SKM-1 (cell line): ENCODE results near the gene AMELX.
A peak's percentile ranks its signal among the peaks of the same experiment; 100 is the strongest.

ENCODE experiments used
- DNase-seq: peaks from one replicate; lab custom pipeline; 2025; ENCODE audit not compliant: unreplicated experiment; lab: John Stamatoyannopoulos, UW

AMELX gene

DNA sequence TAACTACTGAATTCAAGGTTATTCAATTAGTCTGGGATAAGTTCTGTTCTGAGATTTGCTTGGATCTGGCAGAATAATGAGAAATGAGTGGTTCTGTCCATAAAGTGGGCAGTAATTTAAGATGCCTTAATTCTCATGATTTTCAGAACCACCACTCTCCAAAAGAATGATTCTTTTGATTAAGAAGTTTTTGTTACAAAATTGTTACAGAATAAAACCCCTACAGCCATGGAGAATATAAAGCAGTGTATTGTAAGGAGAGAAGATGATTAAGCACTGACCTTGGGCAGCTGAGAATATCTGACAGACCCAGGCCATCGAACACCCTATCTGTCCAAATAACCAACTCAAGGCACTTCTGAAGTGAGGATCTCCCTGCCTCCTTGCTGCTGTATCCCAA lies 12.4 kb downstream of the AMELX start:
- no peak for DNase-seq

DNA sequence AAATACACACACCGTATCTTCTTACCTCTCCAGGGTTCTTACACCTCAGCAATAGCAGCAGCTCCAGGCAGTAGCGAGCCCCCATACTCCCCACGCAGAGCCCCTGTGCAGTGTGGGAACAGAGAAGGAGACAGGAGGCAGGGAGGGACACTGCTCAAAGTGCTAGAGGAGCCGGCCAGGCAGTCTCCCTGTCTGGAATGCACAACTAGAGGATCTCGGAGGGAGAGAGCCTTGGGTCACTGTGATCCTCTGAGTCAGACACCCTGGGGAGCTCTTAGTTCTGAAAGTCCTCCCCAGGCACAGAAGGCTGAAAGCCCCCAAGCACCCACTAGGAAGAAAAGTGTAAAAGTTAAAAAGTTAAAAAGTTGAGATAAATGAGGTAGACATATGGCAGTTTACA lies 16.0 kb downstream of the AMELX start:
- no peak for DNase-seq

DNA sequence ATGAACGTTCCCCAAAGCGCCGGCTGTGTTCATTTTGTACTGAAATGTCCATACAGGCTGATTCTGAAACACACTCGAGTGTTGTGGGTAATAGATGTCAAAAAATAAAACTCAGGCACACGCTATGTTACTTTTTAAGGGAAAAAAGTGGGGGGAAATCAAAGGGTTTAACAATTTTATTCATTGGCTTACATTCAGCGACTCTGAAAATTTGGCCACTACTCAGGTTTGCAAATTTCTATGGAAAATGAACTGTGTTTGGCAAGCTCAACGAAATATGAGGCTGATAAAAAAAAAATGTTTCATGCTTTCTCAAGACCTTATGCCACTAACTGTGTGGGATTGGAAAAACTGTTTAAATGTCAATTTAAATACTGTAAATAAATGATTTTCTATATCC lies 18.5 kb downstream of the AMELX start:
- DNase-seq = no peak

DNA sequence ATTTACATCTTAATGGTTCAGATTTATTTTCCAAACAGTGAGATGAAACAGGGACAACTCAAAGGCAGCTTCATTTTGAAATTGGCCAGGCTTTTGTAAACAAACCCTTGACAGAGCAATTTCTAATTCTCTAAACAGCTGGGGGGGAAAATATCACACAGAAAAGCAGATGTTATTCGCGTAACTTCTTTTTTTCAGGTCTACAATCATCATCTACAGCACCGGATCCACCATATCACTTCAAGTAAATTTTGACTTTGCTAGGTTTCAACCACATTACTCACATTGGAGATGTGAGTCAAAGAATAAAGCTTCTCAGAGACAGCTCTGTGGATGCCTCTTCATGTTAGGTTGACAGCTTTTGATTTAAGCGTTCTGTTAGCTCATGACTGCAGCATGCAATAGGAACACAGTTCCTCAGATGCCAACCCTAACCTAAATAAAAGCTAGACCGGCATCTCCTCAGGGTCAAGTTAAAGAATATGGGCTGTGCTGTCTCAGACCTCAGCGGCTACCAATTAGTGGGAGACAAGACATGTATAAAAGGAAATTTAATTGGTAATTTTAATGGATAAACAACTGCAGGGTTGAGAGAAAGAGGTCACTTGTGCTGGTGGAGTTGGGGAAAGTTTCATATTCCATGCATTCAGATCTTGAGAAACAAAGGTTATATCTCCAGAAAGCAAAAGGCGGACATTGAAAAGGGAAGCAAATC lies 26.8 kb downstream of the AMELX start:
- DNase-seq = no peak

DNA sequence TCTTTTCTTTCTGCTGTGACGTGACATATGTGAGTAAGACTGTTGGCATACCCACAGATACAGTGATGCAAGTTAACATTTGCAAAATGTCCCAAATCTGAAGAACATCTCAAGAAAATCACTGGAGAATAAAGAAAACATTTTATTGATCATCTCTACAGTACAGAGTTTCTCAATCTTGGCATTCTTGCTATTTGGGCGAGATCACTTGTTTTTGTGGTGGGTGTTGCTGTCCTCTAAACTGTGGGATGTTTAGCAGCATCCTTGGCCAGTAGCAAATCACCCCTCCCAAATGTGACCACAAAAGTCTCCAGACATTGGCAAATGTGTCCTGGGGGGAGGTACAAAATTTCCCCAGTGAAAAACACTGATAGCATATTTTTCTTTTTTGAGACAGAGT lies 28.8 kb downstream of the AMELX start:
- no peak for DNase-seq

DNA sequence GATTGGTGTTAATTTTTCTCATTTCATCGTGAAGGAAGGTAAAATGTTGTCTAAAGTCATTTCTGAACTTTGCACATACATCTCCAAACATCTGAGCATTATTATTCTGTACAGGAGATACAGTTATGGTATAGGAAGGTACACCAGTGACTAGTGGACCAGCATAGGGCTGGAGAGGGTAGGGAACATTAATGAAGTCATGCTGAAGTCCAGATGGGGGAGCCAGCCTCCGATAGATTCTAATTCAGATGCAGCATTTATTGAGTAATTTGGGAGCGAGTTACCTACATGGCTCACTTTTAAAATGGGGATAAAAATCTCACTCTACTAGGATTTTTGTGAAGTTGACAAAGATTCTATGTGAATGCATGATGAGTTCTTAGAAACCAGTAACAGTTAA lies 34.9 kb downstream of the AMELX start:
- no peak for DNase-seq

DNA sequence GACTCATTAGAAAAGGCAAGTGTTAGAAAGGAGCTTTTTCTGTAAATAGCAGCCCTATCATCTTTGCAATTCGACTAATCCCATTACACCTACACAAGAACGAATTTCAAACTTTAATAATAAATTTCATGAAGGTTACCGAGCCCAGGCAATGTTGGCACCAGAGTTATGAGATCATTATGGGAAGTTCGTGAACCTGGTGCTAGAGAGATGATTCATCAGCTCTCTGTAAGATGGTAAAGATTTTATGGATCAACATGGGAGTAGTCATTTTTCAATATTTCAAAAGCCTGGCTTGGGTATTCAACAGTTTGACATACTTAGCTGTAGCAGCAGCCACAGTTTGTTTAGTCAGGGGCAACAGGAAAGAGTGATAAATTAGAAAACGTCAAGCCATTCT lies 35.8 kb downstream of the AMELX start:
- no peak for DNase-seq

DNA sequence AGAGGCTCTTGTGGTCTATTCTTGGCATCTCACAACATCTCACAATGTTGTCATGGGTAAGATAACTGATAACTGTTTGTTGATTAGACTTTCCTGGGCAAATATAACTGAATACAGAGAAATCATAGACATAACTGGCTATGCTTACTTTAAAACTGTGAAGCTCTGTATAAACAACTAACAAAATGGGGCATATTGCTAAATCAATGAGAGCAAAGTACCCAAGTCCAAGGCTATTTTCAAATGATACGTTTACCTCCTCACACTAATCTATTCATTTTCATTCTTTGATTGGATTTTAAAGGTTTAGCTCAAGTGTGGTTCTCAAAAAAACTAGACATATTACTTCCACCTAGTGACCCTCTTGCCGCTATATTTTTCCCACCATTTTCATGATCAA lies 38.6 kb downstream of the AMELX start:
- no peak for DNase-seq

DNA sequence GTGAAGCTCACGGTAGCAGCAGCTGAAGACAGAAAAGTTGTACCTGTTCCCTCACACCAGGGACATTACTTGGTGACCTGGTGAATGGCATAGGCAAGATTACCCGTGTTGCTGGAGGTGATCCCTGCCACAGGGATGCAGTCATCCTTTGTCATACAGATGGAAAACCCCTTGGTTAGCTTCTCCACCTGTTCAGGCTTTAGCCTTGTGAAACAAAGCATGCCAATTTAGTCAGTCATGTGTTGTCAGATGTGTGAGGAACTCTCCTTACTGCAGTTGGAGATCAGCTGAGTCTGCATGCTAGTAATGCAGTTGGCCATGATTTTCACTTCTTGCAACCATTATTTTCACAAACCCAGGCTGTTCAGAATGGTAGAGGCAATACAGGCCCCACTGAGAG lies 41.0 kb downstream of the AMELX start:
- no peak for DNase-seq

DNA sequence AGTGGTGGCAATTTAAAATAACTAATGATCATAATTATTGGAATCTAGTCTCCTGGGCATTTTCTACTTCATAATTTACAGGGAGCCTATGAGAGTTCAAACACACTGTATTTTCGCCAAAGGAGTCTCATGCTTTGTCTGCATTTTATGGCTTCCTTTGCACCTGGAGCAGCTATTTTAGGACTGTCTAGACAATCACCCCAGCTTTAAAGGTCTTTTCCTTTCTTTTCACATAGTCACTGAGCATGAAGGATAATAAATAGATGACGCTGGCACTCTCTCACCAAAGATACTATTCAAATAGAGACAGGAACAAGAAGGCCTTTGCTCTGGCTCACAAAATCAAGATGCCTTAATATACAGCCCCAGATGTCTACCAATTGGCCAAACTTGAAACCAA lies 43.0 kb downstream of the AMELX start:
- no peak for DNase-seq

DNA sequence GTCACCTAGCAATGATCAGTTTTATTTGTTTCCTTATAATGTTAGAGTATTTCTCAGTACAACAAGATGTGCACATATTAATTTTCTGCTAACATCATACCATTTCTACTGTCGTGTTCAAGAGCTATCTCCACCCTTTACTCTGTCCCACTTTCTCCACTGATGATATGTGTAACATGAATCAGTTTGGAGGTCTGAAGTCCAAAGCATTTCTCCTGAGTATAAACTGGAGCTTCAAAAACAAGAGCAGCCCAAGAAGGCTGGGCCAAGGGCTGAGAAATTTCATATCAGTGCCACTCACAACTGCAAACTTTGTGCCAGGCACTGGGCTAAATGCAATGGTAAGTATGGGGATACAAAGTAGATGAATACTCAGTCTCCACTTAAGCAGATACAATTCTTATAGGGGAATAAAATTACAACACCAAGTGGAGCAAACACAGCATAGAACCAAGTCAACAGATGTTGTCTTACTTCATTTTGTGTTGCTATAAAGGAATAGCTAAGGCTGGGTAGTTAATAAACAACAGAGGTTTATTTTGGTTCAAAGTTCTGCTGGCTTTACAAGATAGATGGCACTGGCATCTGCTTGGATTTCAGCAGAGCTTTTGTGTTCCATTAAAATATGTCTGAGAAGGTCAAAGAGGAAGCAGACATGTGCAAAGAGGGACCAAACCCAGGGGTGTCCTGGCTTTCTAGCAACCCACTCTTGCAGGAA lies 44.2 kb downstream of the AMELX start:
- DNase-seq = no peak

DNA sequence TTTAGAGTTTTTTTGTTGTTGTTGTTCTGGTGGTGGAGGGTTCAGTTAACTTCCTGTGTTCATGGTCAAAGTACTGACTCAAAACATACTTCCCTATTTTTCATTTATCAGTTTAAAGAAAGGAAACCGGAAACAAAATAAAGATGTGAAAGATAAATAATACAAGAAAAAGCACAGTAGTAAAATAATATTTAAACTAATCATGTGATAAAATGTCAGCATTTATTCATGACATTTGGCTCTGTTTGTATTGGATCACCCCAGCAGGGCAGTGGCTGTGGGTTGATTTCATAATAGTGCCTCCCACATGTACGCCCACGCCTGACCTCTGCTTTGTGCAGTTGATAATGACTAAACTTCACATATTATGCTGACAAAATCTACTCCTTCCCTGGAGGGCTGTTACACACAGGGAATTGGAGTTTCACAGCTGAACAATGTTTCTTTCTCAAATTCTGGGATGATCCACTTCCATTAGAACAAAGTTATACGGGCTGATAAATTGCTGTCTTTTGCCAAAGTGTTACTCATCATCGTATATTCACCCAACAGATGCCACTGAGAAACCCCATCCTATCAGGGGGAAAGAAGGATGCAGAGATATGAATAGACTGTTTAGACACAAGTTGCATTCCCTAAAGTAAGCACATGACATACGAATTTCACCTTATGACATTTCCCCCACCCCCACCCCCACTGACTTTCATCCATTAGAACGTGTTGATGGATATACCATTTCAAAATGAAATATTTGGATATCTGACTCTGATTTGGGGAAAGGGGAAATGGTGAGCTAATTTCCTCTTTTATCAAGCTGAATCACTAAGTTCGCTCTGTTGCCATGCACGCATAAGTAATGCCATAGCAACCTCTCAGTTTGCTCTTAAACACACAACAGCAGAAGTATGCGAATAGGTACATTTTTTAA lies 48.3 kb downstream of the AMELX start:
- peak; percentile 46 for DNase-seq

DNA sequence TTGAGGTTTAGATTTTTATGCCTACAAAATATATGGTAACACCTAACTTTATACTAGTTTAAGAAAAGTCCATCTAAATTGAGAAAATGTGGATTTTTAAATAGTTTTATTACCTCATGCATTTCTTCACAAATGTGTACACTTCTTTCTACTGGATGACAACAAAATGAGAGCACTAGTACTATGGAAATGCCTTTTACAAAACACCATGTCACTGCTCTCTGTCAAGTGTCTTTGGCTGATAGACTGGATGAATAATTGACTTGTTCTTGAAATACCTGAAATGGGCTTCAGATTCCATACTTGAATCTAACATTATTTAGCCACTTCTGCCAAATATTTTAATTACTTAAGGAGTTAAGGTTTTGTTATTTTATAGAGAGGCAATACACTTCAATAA lies 49.5 kb downstream of the AMELX start:
- no peak for DNase-seq

DNA sequence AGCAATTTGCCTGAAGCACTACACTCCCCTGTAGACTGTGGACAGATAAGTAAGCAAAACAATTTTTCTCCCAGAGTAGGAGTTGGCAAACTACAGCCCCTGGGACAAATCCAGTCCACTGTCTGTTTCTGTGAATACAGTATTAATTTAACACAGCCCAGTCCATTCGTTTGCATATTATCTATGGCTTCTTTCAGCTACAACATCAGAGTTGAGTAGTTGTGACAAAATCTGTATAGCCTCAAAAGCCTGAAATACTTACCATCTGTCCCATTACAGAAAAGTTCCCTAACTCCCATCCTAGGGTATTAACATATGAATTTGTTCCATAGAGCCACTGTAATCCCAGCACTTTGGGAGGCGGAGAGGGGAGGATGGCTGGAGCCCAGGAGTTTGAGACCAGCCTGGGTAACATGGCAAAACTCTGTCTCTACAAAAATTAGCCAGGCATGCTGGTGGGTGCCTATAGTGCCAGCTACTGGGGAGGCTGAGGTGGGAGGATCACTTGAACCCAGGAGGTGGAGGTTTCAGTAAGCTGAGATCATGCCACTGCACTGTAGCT lies 53.0 kb downstream of the AMELX start:
- DNase-seq = no peak

DNA sequence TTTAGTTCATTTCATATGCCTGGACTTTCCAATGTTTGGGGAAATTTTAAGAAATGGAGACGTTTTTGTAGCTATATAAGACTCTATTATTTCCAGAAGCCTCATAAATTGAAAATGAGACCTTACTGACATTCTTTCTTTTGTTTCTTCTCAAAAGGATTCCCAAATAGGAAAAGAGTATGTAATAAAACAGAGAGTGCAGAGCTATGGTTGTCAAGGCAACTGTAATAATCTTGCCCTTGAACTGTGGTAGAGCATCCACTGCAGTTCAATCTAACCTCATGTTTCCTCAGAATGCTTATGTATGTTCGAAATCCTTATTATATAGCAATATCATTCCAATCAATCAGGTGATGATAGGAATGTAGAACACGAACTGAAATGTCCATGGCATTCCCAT lies 54.1 kb downstream of the AMELX start:
- DNase-seq = no peak

DNA sequence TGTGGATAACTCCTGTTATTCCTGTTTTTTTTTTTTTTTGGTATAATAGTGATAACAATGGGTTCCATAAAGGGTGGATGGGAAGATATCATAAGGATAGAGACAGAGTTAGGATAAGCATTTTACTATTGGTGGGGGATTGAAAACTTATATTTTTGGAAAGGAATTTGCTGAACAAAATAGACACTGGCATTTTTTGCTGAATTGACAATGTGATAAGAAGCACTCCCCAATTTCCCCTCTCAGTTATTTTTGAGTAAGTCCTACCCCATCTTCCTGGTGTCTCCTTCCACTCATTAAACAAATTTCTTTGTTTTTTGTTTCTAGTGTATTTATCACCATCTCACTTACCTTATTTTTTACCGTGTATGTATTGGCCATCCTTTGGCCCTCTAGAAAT lies 55.8 kb downstream of the AMELX start:
- DNase-seq = no peak

DNA sequence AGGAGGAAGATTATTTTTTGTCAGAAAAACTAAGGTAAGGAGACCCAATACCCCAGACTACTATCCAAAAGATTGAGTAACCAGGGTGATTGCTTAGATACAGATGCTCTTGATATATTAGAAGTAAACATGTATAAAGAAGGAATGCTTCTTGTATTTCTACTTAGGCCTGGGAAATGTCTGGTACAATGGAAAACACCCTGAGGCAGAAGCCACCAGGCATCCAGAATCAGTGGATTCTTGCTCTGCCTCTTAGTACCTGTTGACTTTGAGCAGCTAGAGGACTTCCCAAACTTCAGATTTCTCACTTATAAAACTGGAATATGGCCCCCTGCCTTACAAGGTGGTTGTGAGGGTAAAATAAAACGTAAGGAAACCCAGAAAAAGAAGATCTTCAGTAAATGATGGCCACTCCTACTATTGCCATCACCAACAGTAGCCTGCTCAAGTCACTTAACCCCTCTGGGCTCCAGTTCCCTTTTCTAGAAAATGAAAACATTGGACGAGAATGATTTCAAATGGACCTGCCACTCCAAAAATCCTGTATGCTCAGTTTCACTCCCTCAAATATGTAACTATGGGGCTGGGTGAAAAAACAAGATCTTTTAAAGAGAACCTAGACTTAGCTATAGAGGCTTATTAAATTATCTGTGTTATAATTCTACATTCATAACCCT lies 56.6 kb downstream of the AMELX start:
- DNase-seq = no peak
